ENCODE measurements around the gene SUCLG1.
A peak's percentile ranks its signal among the peaks of the same experiment; 100 is the strongest.
"Not testable (repeated sequence)": the region's sequence is repeated elsewhere in the genome, so short reads cannot be mapped to it uniquely, and the experiment has no call there.

SUCLG1 gene

DNA sequence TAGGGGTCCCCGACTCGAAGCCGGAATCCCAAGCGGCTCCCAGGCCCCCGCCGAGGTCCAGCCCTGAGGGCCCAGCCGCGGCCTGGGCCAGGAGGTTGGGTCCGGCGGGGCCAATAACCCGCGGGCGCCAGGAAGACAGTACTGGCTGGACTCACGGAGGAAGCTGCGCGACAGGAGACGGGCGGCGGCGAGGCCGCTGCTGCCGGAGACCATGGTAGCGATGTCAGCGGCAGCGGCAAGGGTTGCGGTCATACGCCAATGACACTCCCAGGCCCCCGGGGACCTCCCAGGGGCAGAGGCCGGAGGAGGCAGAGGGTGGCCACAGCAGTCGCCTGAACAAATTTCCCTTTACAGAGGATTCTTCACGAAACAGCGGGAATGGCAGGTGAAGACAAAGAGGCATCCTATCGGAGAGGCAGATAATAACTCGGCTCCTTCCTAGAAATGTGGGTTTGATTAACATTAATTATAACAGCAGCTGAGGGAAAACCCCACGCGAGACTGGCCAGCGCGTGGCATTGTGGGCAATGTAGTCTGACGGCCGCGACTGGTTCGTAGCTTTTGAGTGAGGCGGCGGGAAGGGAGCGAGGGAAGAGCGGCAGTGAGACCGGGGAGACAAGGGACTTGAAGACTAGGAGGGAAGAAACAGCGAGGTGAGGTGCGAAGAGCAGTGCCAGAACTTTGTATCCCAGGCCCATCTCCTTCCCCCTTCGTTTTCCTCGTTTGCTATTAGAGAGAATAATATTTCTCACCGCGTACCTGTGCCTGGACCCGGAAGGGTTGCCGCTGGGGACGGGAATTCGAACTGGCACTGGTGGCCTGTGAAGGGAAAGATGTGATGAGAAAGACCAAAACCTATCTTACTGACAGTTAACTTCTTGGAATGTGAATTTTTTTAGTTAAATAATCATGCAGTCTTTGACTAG lies at the start of gene SUCLG1:
SUCLG1 (minus strand) TSS at position 263 of the 926 bp plus-strand sequence; CDS start at position 252, 11 bp downstream.
- peak; percentile 68 to 69 for DNase-seq (ENCODE audit: low read depth in 2 of 2)

DNA sequence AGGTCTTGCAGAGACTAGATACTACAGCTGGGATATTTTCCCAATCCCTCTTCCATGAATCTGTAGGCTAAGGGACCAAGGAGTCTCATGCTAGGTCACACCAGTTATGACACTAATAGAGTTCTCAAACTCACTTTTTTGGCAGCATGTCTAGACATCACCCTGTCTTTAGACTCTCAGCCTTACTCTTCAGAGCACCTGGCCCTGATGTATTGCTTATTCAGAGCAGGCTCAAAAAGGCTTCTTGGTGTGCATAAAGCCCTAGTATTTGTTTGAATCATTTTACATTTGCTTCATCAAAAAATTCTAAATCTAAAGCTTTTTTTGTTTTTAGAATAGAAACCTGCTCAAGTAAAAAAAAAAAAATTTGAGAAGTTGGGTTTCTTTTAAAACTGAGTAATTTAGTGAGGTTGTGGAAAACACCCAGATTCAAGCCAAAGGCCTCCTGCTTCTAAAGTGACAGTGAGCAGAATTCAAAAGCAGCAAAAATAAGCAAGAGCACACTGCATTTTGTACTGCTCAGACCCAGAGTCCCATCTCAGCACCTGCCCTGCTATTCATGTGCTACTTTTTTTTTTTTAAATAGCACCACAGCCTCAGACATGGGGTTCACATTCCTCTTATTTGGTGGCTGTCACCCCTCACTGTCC lies 39.2 kb upstream of the SUCLG1 start:
- DNase-seq (ENCODE audit: low read depth in 2 of 2) = no peak

DNA sequence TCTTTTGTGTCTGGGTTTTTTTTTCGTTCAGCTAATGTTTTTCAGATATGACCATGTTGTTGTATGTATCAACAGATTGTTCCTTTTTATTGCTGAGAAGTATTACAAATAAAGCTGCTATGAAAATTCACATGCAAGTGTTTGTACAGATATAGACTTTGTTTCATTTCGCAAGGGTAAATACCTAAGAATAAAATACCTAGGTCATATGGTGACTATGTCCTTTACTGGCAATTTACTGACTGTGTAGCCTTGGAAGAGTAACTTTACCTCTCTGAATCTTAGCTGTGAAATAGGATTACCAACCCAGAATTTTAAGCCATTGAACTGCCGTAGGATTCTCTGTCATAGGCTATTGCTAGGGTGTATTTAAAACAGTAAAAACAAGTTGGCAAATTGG lies 38.2 kb upstream of the SUCLG1 start:
- no peak for DNase-seq (ENCODE audit: low read depth in 2 of 2)

DNA sequence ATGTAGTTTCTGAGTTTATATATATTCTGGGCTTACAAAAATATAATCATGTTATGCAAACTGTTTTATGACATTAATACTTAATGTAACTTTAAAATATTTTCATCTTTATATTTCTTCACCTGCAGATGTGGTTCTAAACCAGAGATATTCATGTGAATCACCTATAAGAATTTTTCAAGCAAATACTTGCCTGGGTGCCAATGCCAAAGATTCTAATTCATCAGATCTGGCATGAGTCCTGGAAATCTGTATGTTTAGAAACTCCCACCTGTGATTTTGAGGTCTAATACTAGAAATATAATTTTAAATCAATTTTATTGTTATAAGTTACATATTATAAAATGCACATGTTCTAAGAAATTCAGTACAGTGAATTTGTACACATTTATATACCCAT lies 37.3 kb upstream of the SUCLG1 start:
- DNase-seq (ENCODE audit: low read depth in 2 of 2) = no peak

DNA sequence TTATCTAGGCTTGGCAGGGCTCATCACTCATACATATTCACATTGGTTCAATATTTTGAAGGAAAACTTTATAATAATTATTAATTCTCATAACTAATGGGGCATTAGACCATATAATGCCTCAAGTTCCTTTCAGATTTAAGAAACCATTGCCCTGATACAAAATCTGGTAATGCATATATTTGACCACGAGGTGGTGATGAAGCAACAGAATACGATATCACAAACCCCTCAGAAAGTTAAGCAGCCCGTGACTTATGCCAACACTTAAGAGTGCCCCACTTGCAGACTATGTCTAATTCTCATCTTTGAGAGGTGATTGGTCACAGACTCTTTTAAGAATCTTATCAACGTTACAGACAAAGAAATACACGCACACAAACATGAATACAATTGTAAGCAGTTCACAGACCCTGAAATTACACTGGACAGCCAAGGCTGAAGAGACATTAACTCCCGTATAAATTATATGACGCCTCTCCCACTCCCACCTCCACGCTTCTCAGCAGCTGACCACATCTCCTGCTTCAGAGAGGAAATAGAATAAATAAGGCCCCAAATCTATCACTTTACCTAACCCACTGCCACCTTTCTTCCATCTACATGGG lies 36.6 kb upstream of the SUCLG1 start:
- DNase-seq (ENCODE audit: low read depth in 2 of 2) = no peak

DNA sequence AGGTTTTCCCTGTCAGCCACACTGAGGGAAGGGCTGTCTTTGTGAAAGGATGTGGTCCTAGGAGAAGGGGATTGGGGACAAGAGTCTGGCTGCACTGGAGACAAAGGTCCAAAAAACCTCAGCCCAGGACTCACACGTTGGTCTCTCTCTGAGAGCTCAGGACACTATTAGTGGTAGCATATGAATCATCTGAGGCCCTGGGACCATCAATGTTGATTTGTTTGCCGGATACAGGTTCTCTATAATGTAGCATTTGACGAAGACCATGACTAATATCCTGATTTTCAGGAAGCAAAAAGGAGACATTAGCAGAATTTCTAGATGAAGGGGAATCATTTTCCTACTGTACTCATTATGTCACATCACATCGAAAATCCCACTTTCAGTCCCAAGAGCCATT lies 35.0 kb upstream of the SUCLG1 start:
- no peak for DNase-seq (ENCODE audit: low read depth in 2 of 2)

DNA sequence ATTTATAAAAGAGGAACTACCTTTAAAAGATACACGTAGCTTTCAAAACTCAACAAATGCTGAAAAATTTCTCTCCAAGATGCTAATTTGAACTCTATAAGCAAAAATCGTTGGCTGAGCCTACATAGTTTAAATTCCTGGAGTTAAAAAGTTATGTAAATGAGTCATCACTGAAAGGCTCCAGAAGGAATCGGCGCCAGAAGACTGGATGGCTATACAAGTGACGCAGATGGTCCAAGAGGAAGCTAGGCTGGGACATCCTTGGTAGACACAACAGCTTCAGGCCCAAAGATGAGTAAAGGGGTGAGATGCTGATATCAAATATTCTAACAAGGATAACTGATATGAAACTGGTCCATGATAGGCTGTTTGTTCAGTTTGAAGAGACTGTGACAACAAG lies 34.4 kb upstream of the SUCLG1 start:
- no peak for DNase-seq (ENCODE audit: low read depth in 2 of 2)

DNA sequence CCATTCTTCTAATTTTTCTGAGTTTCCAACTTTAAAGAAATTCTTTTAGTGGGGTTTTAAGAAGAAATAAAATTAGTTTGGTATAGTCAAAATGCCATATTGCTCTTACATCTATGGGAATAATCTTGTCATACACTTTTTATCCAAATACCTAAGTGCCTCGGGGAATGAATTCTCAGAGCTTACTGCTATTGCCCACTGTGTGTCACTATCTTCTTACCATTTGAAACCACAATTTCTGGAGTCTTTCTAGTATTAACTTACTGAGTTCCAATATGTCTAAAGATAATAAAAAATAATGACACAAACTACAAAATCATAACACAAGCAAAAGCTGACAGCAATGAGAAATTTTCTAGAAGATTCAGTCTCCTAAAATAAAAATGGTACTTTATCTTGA lies 33.5 kb upstream of the SUCLG1 start:
- no peak for DNase-seq (ENCODE audit: low read depth in 2 of 2)

DNA sequence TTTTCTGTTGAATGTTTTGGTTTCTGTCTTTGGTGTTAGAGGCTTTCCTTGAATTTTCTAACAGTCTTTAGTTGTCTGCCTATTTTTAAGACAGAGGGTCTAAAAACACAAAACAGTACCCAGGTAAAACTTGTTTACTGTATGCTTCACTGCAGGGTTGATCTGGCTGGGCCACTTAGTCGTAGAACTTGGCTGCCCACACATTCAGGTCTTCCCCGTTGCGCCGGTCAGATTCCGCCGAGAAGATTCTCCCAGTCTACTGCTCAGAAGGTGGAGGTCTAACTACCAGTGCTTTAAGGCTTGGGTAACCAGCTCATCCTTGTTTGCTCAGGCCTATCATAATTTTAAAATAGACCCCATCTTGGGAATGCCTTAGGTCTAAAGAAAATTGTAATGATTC lies 32.7 kb upstream of the SUCLG1 start:
- no peak for DNase-seq (ENCODE audit: low read depth in 2 of 2)

DNA sequence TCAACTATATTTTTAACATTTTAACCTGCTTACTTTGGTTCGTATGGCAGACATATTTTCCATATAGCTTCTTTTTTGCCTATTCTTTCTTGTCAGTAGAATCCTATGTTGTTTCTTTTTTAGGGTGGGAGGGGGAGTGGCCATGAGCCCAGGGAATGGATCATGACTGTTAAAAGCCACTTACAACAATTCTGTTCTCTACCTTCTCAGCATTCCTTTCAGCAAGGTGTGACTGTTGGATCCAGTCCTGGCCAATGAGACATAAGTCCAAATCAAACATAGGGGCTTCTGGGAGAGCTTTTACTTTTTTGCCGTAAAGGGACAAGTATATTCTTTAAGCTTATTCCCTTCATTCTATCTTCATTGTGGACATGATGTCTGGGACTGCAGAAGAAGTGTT lies 32.2 kb upstream of the SUCLG1 start:
- DNase-seq (ENCODE audit: low read depth in 2 of 2) = no peak

DNA sequence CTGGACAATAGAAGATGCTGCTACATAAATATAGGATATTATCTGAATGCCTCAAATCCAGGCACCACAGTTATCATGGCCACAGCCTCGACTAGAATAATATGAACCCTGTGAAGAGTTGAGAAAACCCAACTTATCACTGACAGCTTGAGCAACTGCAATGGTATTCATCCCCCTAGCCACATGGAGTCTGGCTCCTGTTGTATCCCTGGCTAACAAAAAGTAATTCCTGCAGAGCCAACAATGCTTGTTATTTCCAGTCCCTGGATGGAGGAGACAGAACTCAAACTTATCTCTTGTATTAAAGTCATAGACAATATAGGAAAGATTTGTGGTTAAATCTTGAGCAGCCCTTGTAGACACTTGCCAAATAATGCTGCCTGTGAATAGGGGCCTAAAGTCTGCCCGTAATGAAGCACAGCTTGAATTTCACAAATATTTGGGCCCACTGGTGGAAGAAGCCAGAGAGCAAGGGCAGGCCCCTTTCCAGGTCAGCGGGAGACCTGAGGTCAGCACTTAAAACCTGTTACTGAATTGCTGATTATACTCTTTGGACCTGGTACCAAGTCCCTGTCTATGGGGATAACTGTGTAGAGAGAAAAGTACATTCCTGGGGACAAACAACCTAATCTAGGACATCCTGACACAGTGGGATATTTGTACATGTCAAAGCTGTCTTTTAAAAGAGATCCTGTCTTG lies 28.4 kb upstream of the SUCLG1 start:
- DNase-seq (ENCODE audit: low read depth in 2 of 2) = no peak

DNA sequence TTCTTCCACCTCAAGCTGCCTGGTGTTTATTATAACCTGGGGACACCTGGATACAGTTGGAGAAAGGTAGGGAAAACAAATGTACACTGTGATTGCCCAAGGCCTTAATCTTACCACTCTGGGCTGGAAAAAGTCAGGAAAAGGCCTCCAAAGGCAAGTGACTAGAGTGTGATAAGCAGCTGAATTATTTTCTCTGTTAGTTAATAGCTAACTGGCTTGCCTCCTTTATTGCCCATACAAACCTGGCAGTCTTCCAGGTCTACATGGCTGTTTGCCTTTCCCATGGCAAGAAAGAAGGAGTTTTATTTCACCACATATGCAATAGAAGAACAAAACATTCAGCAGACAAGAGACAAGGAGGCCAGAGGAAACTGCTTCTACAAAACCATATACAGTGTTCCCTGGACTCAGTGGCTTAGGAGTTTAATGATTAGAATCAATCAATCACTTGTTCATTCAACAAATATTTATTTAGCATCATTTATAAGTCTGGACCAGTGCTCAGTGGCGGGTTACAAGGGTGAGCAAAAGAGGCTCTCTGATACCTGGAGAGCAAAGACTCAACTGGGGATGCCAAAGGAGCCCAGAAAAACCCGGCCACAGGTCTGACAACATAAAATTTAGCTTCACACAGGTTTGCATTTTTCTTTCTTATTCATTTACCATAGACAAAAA lies 27.5 kb upstream of the SUCLG1 start:
- no peak for DNase-seq (ENCODE audit: low read depth in 2 of 2)

DNA sequence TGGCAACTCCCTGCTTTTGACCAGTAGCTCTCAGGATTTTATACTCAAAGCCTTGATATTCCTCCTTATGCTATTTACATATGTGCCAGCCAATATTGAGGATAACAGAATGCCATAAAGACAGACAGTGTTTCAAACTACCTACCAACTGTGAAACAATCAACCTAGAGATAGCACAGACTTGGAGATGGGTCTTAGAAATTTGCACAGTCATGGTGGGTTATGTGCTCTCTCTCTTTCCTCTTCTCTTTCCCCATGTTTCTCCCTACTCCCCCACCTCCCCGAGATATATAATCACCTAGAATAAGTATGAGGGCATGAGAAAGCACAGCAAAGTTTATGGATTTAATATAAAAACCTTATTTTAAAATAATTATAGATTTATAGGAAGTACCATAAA lies 24.2 kb upstream of the SUCLG1 start:
- DNase-seq (ENCODE audit: low read depth in 2 of 2) = no peak

DNA sequence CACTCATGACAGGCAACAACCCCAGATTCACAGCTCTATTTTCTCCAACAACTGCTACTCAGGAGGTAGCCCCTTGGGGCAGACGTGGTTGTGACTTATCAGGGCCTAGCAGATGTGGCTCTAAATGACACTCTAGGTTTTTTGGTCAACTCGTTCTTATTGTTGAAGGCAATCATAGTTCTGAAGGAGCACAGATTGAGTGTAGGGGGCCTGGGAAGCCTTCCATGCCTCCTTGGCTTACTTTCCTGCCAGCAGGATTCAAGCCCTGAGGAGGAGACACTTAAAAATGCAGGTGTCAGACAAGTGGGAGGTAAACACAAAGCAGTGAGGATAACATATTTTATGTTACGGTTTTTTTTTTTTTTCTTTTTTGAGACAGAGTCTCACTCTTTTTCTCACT lies 23.5 kb upstream of the SUCLG1 start:
- DNase-seq (ENCODE audit: low read depth in 2 of 2) = no peak

DNA sequence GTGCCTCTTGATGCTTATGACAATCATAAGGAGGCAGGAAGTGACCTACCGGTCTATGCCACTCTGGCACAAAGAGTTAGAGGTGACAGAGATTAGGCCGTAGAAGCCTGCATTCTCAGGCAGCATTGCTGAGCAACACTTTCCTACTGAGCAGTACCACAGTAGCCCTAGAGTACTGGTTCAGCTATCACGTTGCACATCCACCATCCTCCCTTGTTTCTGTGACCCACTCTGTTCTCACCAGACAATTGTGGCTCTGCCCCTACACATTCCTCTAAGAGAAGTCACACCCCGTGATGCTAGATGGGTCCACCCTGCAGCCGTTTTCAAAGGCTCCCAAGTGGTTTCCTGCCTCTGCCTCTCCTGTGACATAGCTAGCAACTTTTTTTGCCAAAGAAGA lies 22.6 kb upstream of the SUCLG1 start:
- DNase-seq (ENCODE audit: low read depth in 2 of 2) = no peak

DNA sequence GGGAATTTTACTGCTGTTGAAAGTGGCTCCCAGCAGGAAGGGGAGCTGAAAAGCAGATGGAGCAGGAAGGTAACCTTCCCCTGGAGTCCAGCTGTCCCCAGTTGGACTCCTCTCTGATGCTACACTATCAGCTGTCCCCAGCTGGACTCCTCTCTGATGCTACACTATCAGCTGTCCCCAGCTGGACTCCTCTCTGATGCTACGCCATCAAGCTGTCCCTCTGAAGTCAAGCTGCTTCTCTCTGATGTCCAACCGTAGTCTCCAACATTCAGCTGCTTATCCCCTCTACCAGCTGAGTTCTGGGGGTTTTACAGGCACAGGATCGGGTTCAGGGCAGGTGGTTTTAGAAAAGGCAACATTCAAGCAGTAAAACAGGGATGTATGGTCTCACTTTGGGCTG lies 19.8 kb upstream of the SUCLG1 start:
- no peak for DNase-seq (ENCODE audit: low read depth in 2 of 2)

DNA sequence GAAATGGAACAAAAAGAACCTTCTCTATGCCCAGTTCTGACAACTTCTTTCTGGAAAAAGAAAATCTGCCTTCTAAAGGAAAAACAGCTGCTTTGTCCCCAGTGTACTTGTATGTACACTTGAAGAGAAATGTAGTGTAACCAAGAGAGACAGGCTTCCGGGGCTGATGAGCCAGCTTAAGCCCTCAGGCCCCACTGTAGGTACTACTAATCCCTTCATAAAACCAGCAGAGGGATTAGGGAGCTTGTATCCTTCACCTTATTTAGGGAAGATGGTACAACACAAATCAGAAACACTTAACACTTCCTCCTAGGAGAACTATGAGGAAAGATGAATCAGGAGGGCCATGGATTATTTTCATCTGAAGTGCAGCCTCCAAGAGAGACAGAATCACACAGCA lies 18.8 kb upstream of the SUCLG1 start:
- no peak for DNase-seq (ENCODE audit: low read depth in 2 of 2)

DNA sequence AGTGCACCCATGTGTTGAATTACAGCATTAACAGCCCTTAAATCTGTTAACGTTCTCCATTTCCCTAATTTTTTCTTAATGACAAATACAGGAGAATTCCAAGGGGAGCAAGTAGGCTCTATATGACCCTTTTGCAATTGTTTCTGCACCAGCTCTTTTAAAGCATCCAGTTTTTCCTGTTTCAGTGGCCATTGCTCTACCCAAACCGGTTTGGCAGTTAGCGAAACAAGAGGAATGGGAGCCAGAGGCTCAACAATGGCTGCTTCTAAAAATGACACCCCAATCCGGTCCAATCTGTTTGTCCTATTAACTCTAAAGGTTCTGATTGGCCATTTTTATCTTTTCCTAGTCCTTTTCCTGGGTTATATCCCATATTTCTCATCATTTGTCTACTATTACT lies 15.1 kb upstream of the SUCLG1 start:
- DNase-seq (ENCODE audit: low read depth in 2 of 2) = no peak

DNA sequence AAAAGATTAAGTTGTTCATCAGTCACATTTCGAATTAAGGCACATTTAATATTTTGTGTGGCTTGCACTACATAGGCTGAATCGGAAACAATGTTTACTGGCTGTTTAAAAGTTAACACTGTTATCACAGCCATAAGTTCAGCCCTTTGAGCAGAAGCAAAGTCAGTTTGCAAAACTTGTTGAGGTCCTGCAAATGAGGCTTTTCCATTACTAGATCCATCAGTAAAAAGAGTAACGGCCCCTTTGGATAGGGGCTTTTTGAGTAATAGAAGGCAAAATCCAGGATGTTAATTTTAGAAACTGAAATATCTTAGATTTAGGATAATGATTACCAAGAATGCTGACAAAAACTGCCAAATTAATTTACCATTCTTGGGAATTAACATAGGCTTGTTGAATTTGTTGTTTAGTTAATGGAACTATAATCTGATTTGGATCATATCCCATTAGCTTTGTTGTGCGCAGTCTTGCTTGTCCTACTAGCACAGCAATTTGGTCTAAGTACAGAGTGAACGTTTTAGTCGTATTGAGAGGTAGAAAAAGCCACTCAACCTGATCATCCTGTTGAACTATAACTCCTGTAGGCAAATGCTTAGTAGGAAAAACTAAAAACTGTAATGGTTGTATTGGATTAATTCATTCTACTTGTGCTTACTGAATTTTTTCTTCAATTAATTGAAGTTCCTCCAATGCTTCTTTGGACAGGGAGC lies 13.9 kb upstream of the SUCLG1 start:
- no peak for DNase-seq (ENCODE audit: low read depth in 2 of 2)

DNA sequence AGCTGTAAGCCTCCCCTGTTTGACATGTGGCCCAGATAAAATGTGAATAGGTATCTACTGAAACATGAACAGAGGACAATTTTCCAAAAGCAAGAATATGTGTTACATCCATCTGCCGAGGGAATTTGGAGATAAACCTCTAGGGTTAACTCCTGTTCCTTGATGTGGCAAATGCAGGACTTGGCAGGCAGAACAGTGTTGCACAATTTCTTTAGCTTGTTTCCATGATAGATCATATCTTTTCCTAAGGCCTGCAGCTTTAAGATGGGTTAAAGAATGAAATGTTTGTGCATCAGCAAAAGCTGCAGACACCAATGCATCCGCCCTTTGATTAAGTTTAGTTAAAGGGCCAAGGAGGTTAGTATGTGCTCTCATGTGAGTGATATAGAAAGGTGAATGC lies 13.3 kb upstream of the SUCLG1 start:
- not testable (repeated sequence) for DNase-seq (ENCODE audit: low read depth in 2 of 2)

DNA sequence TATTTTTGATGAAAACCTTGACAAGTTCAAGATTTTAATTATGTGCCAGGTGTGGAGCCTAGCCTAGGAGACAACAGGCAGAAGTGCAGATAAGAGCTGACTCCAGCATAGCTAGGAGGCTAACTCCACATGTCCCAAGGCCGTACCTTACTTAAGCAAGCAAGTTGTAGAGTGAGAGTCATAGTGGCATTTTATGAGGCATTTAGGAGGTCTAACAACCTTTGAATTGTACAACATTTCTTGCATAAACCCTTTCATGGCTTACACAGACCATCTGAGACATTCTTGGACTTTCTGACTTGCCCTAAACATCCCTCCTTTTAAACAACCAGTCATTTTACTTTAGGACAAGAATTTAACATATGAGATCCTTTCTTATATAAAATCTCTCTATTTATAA lies 8.3 kb upstream of the SUCLG1 start:
- no peak for DNase-seq (ENCODE audit: low read depth in 2 of 2)
